Naive thymus-derived CD4-positive, alpha-beta T cell (primary cell): ENCODE data around the gene GAMT. TPM values are rescaled to one million over a fixed set of nuclear protein-coding genes. Genes with fewer than 3 reads are reported as not detected.

Experiments
- ATAC-seq: fragments of 150-1000 bp; cut with Tn5 transposase; 2 replicates; pipeline ENCODE4 v1.10.0; 2021; ENCODE audit warnings: mild to moderate bottlenecking, moderate library complexity
- CTCF ChIA-PET: fragments of 350-600 bp; sonication (Branson Sonifier 250); formaldehyde crosslinking; loops from one replicate; lab custom pipeline; 2021; ENCODE audit warnings: antibody characterized with exemption; lab: Charles Lee
- POLR2A ChIA-PET: fragments of 350-600 bp; sonication (Branson Sonifier 250); formaldehyde crosslinking; loops from one replicate; lab custom pipeline; 2021; ENCODE audit warnings: antibody characterized with exemption, inconsistent platforms; lab: Charles Lee
- DNase-seq, 9 donors: peaks; one replicate each; pipeline versions ENCODE4 v3.0.0 to v3.0.0-alpha.2; 2020 to 2022; ENCODE audit warnings: mixed read lengths in 1 of 9
- H3K27ac ChIP-seq: one replicate; pipeline ENCODE4 v1.7.0; 2013; ENCODE audit warnings: mild to moderate bottlenecking, low read depth, low read length, moderate library complexity
- H3K27me3 ChIP-seq, 2 donors: one replicate each; pipeline ENCODE4 v1.7.0; 2013; ENCODE audit warnings: low read length in 2 of 2, mild to moderate bottlenecking in 2 of 2, moderate library complexity in 2 of 2; ENCODE audit not compliant: control insufficient read depth in 2 of 2, insufficient read depth in 2 of 2
- H3K36me3 ChIP-seq, 3 experiments: 1 replicate in 2 of 3; 2 replicates in 1 of 3; pipeline ENCODE4 v1.7.0; 2013; ENCODE audit warnings: low read length in 3 of 3, mild to moderate bottlenecking in 3 of 3, moderate library complexity in 1 of 3; ENCODE audit not compliant: insufficient read depth in 3 of 3, control insufficient read depth in 2 of 3
- H3K4me1 ChIP-seq, 2 donors: one replicate each; pipeline ENCODE4 v1.7.0; 2013; ENCODE audit warnings: low read length in 2 of 2, mild to moderate bottlenecking in 2 of 2, moderate library complexity in 1 of 2; ENCODE audit not compliant: control insufficient read depth in 2 of 2, insufficient read depth in 2 of 2
- H3K4me3 ChIP-seq: 2 replicates; pipeline ENCODE4 v1.7.0; 2013; ENCODE audit warnings: mild to moderate bottlenecking, low read length
- H3K9me3 ChIP-seq, 3 experiments: 1 replicate in 2 of 3; 2 replicates in 1 of 3; pipeline ENCODE4 v1.7.0; 2013; ENCODE audit warnings: low read length in 3 of 3; ENCODE audit not compliant: control insufficient read depth in 2 of 3
- H3K27ac Mint-ChIP-seq, 9 donors: one replicate each; pipeline ENCODE4 v1.8.0; 2020 to 2022; ENCODE audit warnings: mixed read lengths in 9 of 9, mild to moderate bottlenecking in 8 of 9, moderate library complexity in 5 of 9, inconsistent platforms in 2 of 9
- H3K27me3 Mint-ChIP-seq, 5 donors: one replicate each; pipeline ENCODE4 v1.8.0; 2021 to 2022; ENCODE audit warnings: mixed read lengths in 5 of 5, mild to moderate bottlenecking in 1 of 5
- H3K36me3 Mint-ChIP-seq, 5 donors: one replicate each; pipeline ENCODE4 v1.8.0; 2020 to 2022; ENCODE audit warnings: mixed read lengths in 5 of 5, mild to moderate bottlenecking in 3 of 5, inconsistent platforms in 1 of 5
- H3K4me1 Mint-ChIP-seq, 7 donors: one replicate each; pipeline ENCODE4 v1.8.0; 2020 to 2022; ENCODE audit warnings: mixed read lengths in 7 of 7, mild to moderate bottlenecking in 3 of 7, inconsistent platforms in 1 of 7
- H3K4me3 Mint-ChIP-seq, 10 donors: one replicate each; pipeline ENCODE4 v1.8.0; 2020 to 2022; ENCODE audit warnings: mild to moderate bottlenecking in 10 of 10, mixed read lengths in 10 of 10, moderate library complexity in 6 of 10, inconsistent platforms in 2 of 10
- H3K9me3 Mint-ChIP-seq, 11 donors: one replicate each; pipeline ENCODE4 v1.8.0; 2020 to 2022; ENCODE audit warnings: mixed read lengths in 11 of 11, mild to moderate bottlenecking in 4 of 11, inconsistent platforms in 1 of 11, moderate library complexity in 1 of 11
- intact Hi-C, 2 donors: fragments of 100-400 bp; cut with micrococcal nuclease; formaldehyde crosslinking; loops; one replicate each; pipeline ENCODE4 v1.15.1; 2023
- polyA plus RNA-seq, 2 donors: library from polyadenylated mRNA; unstranded; fragments of 300-500 nt; fragmentation: Illumina TruSeq; gene quantifications; one replicate each; pipeline ENCODE4 v1.2.3, GENCODE V29; 2021
- total RNA-seq, 6 experiments: library from RNA in 5 of 6; stranded (reverse) in 5 of 6; gene quantifications; 1 replicate in 5 of 6; 2 replicates in 1 of 6; pipeline ENCODE4 v1.2.3 and lab custom pipeline; 2021 to 2026

Gene GAMT
- total and polyA plus RNA-seq, 7 experiments from 2014 or later, result 10.9 to 32.3 (median 22.8) TPM

DNA sequence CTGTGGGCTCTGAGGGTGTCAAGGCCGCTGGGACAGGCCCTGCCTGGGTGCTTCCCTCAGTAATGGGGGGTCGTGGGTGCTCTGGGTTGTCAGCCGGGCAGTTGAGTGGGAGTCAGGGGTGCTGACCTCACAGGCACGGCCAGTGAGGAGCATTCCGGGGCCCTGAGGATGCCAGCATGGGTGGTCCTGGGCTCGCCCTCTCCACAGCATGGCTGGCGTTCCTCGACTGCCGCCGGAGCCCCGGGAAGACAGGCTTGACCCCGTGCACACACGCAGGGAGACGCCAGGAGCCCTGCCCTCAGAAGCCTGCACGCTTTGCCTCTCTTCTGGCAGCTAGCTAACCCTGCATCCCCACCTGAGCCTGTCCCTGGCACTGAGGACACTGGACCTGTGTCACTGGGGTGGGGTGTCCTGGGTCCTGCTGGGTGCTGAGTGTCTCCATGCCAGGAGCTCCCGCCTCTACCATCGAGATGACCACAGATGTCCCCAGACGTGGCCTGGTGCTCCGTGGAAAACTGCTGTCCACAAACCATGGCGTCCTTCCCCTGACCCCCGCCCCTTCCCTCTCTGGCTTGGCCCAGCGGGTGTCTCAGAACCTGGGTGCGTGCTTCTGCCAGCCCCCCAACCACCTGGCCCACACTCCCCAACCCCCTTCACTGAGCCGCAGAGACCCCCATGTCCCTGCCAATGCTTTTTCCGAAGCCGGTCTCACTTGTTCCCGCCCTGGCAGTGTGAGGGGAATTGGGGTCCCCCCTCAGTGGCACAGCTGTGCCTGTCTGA is 22.0 kb downstream of the GAMT start:
- Mint-ChIP-seq H3K36me3 (peaks cover 0 to 9% (median 0%) of the 10 kb centered on the region in 5 donors), H3K27ac (no peak overlapping the region), H3K4me1 (peaks cover 7 to 12% (median 9%) of the 10 kb centered on the region in 7 donors), H3K9me3 (peaks cover 0 to 12% (median 0%) of the 10 kb centered on the region in 11 donors), H3K27me3 (peaks cover 0 to 10% (median 3%) of the 10 kb centered on the region in 5 donors), H3K4me3 (no peak overlapping the region)
- H3K27ac ChIP-seq, result no peak overlapping the region
- no peaks in the 10 kb centered on the region for H3K9me3 ChIP-seq
- H3K4me1 ChIP-seq, result peaks cover 2% of the 10 kb centered on the region in 2 donors
- peaks cover 0 to 16% (median 0%) of the 10 kb centered on the region in 3 experiments for H3K36me3 ChIP-seq
- intact Hi-C loops, result no loop called here
- H3K27me3 ChIP-seq, result no peaks in the 10 kb centered on the region
- POLR2A ChIA-PET, result no interaction called here
- CTCF ChIA-PET, result no interaction called here
- H3K4me3 ChIP-seq, result no peak overlapping the region
- DNase-seq (no peak), ATAC-seq (no peak)

DNA sequence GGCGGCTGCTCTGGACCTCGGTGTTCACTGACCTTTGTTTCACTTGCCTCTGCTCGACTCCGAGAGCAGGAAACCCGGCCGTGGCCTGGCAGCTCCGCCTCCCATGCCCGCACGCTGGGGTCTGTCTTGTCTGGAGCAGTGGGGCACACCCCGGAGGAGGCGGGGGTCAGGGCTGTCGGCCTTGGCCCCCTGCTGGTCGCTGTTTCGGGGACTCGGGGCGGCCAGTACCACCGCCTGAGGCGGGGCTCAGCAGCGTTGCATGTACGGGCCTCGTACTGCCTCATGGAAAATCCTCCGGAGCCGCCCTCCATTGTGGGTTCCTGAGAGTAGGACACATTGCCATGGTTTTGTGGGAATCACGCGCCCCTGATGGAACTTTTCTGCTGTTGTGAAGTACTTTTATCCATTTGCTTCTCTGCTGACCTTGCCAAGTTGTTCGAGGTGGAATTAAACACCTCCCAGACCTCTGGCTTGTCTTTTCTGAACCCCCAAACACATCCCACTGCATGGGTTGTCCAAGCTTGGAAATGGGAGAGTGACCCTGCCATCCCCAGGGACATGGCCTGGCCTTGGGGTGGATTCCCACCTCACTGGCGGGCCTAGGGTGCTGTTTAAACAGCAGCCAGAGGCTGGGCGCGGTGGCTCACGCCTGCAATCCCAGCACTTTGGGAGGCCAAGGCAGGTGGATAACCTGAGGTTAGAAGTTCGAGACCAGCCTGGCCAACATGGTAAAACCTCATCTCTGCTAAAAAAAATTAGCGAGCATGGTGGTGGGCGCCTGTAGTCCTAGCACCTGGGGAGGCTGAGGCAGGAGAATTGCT is 23.2 kb downstream of the GAMT start:
- Histone ChIP-seq H3K9me3 (no peaks in the 10 kb centered on the region), H3K36me3 (peaks cover 0 to 23% (median 0%) of the 10 kb centered on the region in 3 experiments), H3K27ac (no peak overlapping the region), H3K27me3 (no peaks in the 10 kb centered on the region), H3K4me1 (no peaks in the 10 kb centered on the region), H3K4me3 (no peak overlapping the region)
- H3K4me3 Mint-ChIP-seq, result no peak overlapping the region
- H3K36me3 Mint-ChIP-seq, result peaks cover 0 to 11% (median 0%) of the 10 kb centered on the region in 5 donors
- DNase-seq (no peak), ATAC-seq (no peak)
- peaks cover 0 to 5% (median 0%) of the 10 kb centered on the region in 11 donors for H3K9me3 Mint-ChIP-seq
- H3K27me3 Mint-ChIP-seq, result peaks cover 0 to 5% (median 0%) of the 10 kb centered on the region in 5 donors
- peaks cover 4 to 7% (median 5%) of the 10 kb centered on the region in 7 donors for H3K4me1 Mint-ChIP-seq
- intact Hi-C loops, result no loop called here
- H3K27ac Mint-ChIP-seq, result no peak overlapping the region
- POLR2A ChIA-PET, result no interaction called here
- CTCF ChIA-PET, result no interaction called here

DNA sequence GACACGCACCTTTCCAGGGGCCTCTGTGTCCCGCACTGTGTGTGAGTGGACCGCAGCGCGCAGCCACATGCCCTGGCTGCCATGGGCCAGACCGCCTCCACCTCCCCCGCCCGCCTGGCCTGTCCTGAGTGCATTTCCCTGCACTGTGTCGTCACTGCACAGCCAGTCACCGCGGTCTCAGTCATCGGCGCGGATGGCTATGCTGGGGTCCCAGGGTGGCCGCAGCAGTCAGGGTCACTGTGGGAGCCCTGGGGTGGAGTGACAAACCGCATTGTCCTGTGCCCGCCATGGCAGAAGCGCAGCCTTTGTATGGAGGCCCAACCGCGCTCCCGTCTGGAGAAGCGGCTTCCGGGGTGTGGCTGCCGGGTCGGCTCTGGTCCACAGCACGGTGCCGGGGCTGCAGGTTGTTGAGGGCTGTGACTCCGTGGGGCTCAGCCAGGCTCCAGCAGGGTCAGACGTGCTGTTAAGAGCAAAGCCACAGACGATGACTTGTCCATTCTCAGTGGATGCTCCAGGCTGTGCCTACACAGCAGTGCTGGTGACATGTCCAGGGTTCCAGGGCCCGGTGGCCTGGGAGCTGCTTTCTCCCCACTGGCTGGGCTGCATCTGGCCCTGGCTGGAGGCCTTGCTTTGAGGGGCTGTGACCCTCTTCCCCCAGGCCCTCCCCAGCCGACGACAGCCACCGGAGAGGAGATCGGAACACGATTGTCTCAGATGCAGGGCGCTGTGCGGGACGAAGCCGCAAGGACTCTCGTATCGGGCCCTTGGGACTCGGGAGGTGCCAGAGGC is 24.0 kb downstream of the GAMT start:
- intact Hi-C loops, result no loop called here
- POLR2A ChIA-PET, result no interaction called here
- H3K36me3 ChIP-seq, result peaks cover 0 to 28% (median 0%) of the 10 kb centered on the region in 3 experiments
- ATAC-seq (no peak), DNase-seq (no peak)
- Mint-ChIP-seq H3K4me3 (no peak overlapping the region), H3K27me3 (no peaks in the 10 kb centered on the region), H3K9me3 (no peaks in the 10 kb centered on the region), H3K27ac (no peak overlapping the region), H3K4me1 (peaks cover 0 to 4% (median 0%) of the 10 kb centered on the region in 7 donors), H3K36me3 (peaks cover 0 to 11% (median 0%) of the 10 kb centered on the region in 5 donors)
- H3K27ac ChIP-seq, result no peak overlapping the region
- H3K4me1 ChIP-seq, result no peaks in the 10 kb centered on the region
- H3K9me3 ChIP-seq, result no peaks in the 10 kb centered on the region
- CTCF ChIA-PET, result no interaction called here
- no peak overlapping the region for H3K4me3 ChIP-seq
- H3K27me3 ChIP-seq, result no peaks in the 10 kb centered on the region

DNA sequence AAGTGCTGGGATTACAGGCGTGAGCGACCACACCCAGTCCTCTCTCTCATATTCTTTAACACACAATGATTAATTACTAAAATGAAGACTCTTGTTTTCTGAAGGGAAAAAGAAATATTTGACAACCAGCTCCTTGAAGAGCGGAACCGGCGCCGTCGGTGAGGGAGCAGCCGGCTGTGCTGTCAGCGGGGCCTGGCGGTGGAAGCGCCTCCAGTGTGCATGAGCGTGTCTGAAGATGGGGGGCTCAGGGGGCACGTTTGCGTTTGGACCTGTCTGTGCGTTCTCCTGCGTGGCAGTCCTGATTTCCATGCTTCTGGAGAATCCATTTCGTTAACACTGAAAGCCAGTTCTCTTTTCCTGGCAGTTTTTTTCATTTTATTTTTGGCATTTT is 24.9 kb downstream of the GAMT start:
- CTCF ChIA-PET, result interaction anchor here (0.8 kb wide), 1 partner anchor 158 kb away, joined by 3 read pairs; no protein-coding TSS in a partner anchor
- peaks cover 0 to 11% (median 0%) of the 10 kb centered on the region in 5 donors for H3K36me3 Mint-ChIP-seq

DNA sequence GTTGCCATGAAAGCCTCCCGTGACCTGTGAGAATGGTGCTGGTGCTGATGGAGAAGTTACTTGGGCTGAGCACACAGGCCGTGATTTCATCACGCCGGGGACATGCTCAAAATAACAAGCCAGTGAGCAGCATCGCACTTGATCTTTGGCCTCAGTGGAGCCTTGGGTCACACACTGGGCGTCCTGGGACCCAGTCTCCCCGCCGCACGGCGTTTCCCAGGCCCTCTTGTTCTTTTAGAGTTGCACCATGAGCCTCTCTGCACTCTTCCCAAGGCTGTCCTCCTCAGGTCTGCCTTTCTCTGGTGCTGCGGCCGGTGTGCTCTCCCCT is 27.1 kb downstream of the GAMT start:
- Histone ChIP-seq H3K36me3 (peaks cover 0 to 50% (median 0%) of the 10 kb centered on the region in 3 experiments), H3K27ac (no peak overlapping the region), H3K27me3 (no peaks in the 10 kb centered on the region), H3K4me1 (no peaks in the 10 kb centered on the region), H3K4me3 (no peak overlapping the region), H3K9me3 (no peaks in the 10 kb centered on the region)
- Mint-ChIP-seq H3K4me3 (no peak overlapping the region), H3K9me3 (no peaks in the 10 kb centered on the region), H3K27me3 (no peaks in the 10 kb centered on the region), H3K36me3 (peaks cover 0 to 15% (median 0%) of the 10 kb centered on the region in 5 donors), H3K4me1 (peaks cover 0 to 4% (median 0%) of the 10 kb centered on the region in 7 donors), H3K27ac (no peak overlapping the region)
- ChIA-PET POLR2A (no interaction called here), CTCF (no interaction called here)
- ATAC-seq (no peak), DNase-seq (no peak)
- intact Hi-C loops, result no loop called here

More for the DNA sequence above, 24.9 kb downstream of the GAMT start:
- POLR2A ChIA-PET, result interaction anchor here (0.7 kb wide), 1 partner anchor 12 kb away, joined by 4 read pairs; no protein-coding TSS in a partner anchor
- Mint-ChIP-seq H3K9me3 (no peaks in the 10 kb centered on the region), H3K4me3 (no peak overlapping the region), H3K27ac (no peak overlapping the region), H3K27me3 (no peaks in the 10 kb centered on the region), H3K4me1 (peaks cover 0 to 4% (median 0%) of the 10 kb centered on the region in 7 donors)
- DNase-seq (no peak), ATAC-seq (no peak)
- Histone ChIP-seq H3K4me1 (no peaks in the 10 kb centered on the region), H3K27ac (no peak overlapping the region), H3K4me3 (no peak overlapping the region), H3K36me3 (peaks cover 0 to 28% (median 0%) of the 10 kb centered on the region in 3 experiments), H3K27me3 (no peaks in the 10 kb centered on the region), H3K9me3 (no peaks in the 10 kb centered on the region)
- intact Hi-C loops, result no loop called here

DNA sequence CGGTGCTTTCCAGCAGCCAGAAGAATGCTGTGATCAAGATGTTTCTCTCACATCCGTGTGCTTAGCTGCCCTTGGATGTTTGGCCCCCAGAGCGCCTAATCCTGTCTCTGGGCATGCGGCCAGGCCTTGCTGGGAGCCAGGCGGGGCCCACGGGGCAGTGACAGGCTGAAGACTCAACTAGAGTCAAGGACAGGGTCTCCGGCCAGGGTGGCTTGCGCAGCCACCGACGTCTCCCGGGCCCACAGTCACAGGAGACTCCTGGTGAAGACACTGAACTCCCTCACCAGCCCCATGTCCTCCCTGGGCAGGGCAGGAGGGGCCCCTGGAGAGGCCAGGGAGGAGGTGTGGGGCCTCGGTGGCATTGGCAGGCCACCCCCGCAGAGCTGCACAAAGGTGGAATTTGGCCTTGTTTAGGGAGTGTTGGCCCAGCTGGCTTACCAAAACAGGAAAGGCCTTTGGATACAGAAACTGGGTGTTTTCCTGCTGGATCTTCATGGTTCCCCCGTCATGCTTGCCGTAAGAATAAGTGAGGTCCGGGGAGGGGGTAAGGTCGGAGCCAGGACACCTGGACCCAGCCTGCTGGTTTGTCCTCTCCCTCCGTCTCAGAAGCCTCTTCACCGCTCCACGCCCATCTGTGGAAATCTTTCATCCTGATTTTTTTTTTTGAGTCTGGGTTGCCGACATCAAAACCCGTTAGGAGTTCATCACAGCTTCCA is 27.6 kb downstream of the GAMT start:
- Mint-ChIP-seq H3K4me1 (peaks cover 0 to 4% (median 0%) of the 10 kb centered on the region in 7 donors), H3K9me3 (no peaks in the 10 kb centered on the region), H3K27ac (no peak overlapping the region), H3K27me3 (no peaks in the 10 kb centered on the region), H3K4me3 (no peak overlapping the region), H3K36me3 (peaks cover 0 to 15% (median 0%) of the 10 kb centered on the region in 5 donors)
- Histone ChIP-seq H3K27ac (no peak overlapping the region), H3K9me3 (no peaks in the 10 kb centered on the region), H3K4me3 (no peak overlapping the region), H3K27me3 (no peaks in the 10 kb centered on the region), H3K4me1 (no peaks in the 10 kb centered on the region), H3K36me3 (peaks cover 0 to 54% (median 0%) of the 10 kb centered on the region in 3 experiments)
- ATAC-seq (no peak), DNase-seq (no peak)
- CTCF ChIA-PET, result no interaction called here
- intact Hi-C loops, result no loop called here
- POLR2A ChIA-PET, result no interaction called here
